NT2/D1 (cell line): ENCODE data around the gene NSUN3.

Source experiments
- YY1 ChIP-seq: IDR thresholded peaks from 2 replicates; pipeline ENCODE4 v1.6.1; 2011; ENCODE audit not compliant: insufficient read length, insufficient read depth
- ZNF274 ChIP-seq: IDR thresholded peaks from 2 replicates; pipeline ENCODE4 v1.6.1; 2011; ENCODE audit warnings: mild to moderate bottlenecking, low read depth, low read length

- no peak for TF ChIP-seq ZNF274
- TF ChIP-seq YY1 = no peak
These were observed 12.3 kb upstream of the NSUN3 start for GRCh38 chr3:94050546-94050945.
